Measurements from ENCODE around the gene ANXA9.

- TF ChIP-seq CTCF (IDR thresholded peaks at IDR 0.05) = peak; percentile 23 to 70 (median 68)
- TF ChIP-seq POLR2A (IDR thresholded peaks at IDR 0.05) = no peak
Observed at GRCh38 chr1:151024540-151025146, 42.6 kb downstream of the ANXA9 start.
